ENCODE data around the gene CAPNS1. TPM values are rescaled to one million over a fixed set of nuclear protein-coding genes. Genes with fewer than 3 reads are reported as not detected.

CAPNS1 gene
- total and polyA plus RNA-seq, 2 of the 13 experiments (the other 11 are each of a cell fraction or from before 2014, with no cell fraction given) = 322 to 526 TPM

DNA sequence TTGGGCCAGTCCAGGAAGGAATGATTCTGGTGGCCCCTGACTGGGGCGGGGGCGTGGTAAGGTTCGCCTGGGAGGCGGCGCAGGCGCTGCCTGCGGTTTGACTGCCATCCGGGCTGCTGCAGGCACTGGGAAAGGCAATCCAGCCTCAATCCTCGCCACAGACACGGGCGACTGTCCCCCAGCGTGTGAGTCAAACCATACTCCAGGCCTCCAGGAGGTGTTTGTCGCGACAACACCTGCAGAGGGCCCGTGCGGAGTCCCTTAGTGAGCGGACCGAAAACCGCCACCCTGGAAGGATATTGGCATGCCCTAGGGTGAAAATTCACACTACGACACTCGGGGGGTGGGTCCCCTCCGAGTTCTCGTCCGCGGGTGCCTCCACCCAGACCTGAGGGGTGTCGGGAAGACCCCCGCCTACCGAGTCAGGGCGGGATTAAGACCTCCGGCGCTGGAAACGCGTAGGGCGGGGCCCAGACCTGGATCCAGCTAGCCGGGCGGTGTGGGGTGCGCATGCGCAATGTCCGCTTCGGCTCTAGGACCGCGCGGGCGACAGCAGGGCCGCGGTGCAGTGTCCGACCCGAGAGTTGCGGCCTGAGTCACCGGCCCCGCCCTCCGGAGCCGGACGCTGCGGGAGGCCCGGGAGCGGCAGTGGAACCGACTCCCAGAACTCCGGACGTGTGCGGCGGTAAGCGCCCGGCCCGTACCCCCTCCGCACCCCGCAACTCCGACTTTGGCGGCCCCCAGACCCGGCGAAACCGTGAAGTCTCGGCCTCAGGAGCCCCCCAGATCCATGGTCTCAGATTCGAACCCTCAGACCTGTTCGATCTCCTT lies at the start of gene CAPNS1 (continued):
- TF ChIP-seq FOXM1 (CRISPR knock-in tag; IDR thresholded peaks at IDR 0.05) (no peak), CHD2 (IDR thresholded peaks at IDR 0.05; ENCODE audit: low read depth, low read length) (no peak), MTA1 (CRISPR knock-in tag; IDR thresholded peaks at IDR 0.05; ENCODE audit: borderline replicate concordance) (no peak), POLR2G (IDR thresholded peaks at IDR 0.05; ENCODE audit: low read depth, low read length) (peak; percentile 84), HCFC1 (IDR thresholded peaks at IDR 0.05; ENCODE audit: low read depth, low read length) (peak; percentile 47; the same call in 1 of the 2 replicates), ZNF232 (CRISPR knock-in tag; IDR thresholded peaks at IDR 0.05; ENCODE audit: borderline replicate concordance) (peak; percentile 81; the same call in 1 of the 2 replicates), HNF4A (CRISPR knock-in tag; IDR thresholded peaks at IDR 0.05) (no peak), HOXA5 (CRISPR knock-in tag; IDR thresholded peaks at IDR 0.05) (0 out of 2 replicates have a peak, but pooled peaks have one; percentile 47), HOXD1 (CRISPR knock-in tag; IDR thresholded peaks at IDR 0.05) (peak; percentile 68; the same call in 1 of the 2 replicates), NR2F1 (CRISPR knock-in tag; IDR thresholded peaks at IDR 0.05) (no peak; a peak in 1 of 4 replicates)
- TF ChIP-seq, protein P1, sequence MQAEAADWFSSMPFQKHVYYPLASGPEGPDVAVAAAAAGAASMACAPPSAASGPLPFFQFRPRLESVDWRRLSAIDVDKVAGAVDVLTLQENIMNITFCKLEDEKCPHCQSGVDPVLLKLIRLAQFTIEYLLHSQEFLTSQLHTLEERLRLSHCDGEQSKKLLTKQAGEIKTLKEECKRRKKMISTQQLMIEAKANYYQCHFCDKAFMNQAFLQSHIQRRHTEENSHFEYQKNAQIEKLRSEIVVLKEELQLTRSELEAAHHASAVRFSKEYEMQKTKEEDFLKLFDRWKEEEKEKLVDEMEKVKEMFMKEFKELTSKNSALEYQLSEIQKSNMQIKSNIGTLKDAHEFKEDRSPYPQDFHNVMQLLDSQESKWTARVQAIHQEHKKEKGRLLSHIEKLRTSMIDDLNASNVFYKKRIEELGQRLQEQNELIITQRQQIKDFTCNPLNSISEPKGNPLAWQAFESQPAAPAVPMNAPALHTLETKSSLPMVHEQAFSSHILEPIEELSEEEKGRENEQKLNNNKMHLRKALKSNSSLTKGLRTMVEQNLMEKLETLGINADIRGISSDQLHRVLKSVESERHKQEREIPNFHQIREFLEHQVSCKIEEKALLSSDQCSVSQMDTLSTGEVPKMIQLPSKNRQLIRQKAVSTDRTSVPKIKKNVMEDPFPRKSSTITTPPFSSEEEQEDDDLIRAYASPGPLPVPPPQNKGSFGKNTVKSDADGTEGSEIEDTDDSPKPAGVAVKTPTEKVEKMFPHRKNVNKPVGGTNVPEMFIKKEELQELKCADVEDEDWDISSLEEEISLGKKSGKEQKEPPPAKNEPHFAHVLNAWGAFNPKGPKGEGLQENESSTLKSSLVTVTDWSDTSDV (CRISPR knock-in tag; IDR thresholded peaks at IDR 0.05) = peak; percentile 20; the same call in 1 of the 2 replicates
- TF ChIP-seq, protein P2, sequence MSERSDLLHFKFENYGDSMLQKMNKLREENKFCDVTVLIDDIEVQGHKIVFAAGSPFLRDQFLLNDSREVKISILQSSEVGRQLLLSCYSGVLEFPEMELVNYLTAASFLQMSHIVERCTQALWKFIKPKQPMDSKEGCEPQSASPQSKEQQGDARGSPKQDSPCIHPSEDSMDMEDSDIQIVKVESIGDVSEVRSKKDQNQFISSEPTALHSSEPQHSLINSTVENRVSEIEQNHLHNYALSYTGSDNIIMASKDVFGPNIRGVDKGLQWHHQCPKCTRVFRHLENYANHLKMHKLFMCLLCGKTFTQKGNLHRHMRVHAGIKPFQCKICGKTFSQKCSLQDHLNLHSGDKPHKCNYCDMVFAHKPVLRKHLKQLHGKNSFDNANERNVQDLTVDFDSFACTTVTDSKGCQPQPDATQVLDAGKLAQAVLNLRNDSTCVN (CRISPR knock-in tag; IDR thresholded peaks at IDR 0.05; ENCODE audit: borderline replicate concordance) = peak; percentile 3; the same call in 1 of the 2 replicates
- TF ChIP-seq, protein P3, sequence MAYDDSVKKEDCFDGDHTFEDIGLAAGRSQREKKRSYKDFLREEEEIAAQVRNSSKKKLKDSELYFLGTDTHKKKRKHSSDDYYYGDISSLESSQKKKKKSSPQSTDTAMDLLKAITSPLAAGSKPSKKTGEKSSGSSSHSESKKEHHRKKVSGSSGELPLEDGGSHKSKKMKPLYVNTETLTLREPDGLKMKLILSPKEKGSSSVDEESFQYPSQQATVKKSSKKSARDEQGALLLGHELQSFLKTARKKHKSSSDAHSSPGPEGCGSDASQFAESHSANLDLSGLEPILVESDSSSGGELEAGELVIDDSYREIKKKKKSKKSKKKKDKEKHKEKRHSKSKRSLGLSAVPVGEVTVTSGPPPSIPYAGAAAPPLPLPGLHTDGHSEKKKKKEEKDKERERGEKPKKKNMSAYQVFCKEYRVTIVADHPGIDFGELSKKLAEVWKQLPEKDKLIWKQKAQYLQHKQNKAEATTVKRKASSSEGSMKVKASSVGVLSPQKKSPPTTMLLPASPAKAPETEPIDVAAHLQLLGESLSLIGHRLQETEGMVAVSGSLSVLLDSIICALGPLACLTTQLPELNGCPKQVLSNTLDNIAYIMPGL (CRISPR knock-in tag; IDR thresholded peaks at IDR 0.05; ENCODE audit: borderline replicate concordance in 1 of 2, low read depth in 1 of 2) = peak; percentile 42 to 69
- TF ChIP-seq, protein P4, sequence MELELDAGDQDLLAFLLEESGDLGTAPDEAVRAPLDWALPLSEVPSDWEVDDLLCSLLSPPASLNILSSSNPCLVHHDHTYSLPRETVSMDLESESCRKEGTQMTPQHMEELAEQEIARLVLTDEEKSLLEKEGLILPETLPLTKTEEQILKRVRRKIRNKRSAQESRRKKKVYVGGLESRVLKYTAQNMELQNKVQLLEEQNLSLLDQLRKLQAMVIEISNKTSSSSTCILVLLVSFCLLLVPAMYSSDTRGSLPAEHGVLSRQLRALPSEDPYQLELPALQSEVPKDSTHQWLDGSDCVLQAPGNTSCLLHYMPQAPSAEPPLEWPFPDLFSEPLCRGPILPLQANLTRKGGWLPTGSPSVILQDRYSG (CRISPR knock-in tag; IDR thresholded peaks at IDR 0.05) = 0 out of 2 replicates have a peak, but pooled peaks have one; percentile 58
- TF ChIP-seq, protein P5, sequence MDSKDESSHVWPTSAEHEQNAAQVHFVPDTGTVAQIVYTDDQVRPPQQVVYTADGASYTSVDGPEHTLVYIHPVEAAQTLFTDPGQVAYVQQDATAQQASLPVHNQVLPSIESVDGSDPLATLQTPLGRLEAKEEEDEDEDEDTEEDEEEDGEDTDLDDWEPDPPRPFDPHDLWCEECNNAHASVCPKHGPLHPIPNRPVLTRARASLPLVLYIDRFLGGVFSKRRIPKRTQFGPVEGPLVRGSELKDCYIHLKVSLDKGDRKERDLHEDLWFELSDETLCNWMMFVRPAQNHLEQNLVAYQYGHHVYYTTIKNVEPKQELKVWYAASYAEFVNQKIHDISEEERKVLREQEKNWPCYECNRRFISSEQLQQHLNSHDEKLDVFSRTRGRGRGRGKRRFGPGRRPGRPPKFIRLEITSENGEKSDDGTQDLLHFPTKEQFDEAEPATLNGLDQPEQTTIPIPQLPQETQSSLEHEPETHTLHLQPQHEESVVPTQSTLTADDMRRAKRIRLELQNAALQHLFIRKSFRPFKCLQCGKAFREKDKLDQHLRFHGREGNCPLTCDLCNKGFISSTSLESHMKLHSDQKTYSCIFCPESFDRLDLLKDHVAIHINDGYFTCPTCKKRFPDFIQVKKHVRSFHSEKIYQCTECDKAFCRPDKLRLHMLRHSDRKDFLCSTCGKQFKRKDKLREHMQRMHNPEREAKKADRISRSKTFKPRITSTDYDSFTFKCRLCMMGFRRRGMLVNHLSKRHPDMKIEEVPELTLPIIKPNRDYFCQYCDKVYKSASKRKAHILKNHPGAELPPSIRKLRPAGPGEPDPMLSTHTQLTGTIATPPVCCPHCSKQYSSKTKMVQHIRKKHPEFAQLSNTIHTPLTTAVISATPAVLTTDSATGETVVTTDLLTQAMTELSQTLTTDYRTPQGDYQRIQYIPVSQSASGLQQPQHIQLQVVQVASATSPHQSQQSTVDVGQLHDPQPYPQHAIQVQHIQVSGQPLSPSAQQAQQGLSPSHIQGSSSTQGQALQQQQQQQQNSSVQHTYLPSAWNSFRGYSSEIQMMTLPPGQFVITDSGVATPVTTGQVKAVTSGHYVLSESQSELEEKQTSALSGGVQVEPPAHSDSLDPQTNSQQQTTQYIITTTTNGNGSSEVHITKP (CRISPR knock-in tag; IDR thresholded peaks at IDR 0.05; ENCODE audit: low read depth) = peak; percentile 56; the same call in 1 of the 2 replicates
- TF ChIP-seq, protein P6, sequence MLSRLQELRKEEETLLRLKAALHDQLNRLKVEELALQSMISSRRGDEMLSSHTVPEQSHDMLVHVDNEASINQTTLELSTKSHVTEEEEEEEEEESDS (CRISPR knock-in tag; IDR thresholded peaks at IDR 0.05; ENCODE audit: borderline replicate concordance) = peak; percentile 62; the same call in 1 of the 2 replicates

Measured in HepG2 (cell line).